ENCODE data around the gene ADCY4. TPM values are rescaled to one million over a fixed set of nuclear protein-coding genes. Genes with fewer than 3 reads are reported as not detected.

The ADCY4 gene
- total and polyA plus RNA-seq, 2 experiments from 2014 or later = 0.22 to 0.38 TPM

GRCh38 chr14:24379907-24380730, 45.2 kb upstream of the ADCY4 start:
- no peak overlapping the region for H3K4me2 ChIP-seq (ENCODE audit: unreplicated experiment)
- no peaks in the 10 kb centered on the region for H3K9me2 ChIP-seq (ENCODE audit: insufficient read depth)
- in situ Hi-C loops (cut with MboI) = no loop called here

GRCh38 chr14:24378981-24379906, 44.4 kb upstream of the ADCY4 start:
- TF ChIP-seq EZH2 (IDR thresholded peaks at IDR 0.05; ENCODE audit: insufficient read depth, poor library complexity, severe bottlenecking) = no peak
- TF ChIP-seq EZH2phosphoT487 (IDR thresholded peaks at IDR 0.05; ENCODE audit: insufficient read depth, low read depth) = no peak
- Histone ChIP-seq H3K9me3 (ENCODE audit: low read depth) (no peaks in the 10 kb centered on the region), H3F3A (ENCODE audit: insufficient read depth) (peaks cover 22% of the 10 kb centered on the region), H3K36me3 (ENCODE audit: low read depth) (peaks cover 13% of the 10 kb centered on the region; the same call in 1 of the 2 replicates), H3K4me2 (ENCODE audit: unreplicated experiment) (no peak overlapping the region), H3K9ac (no peak overlapping the region), H3K4me1 (ENCODE audit: insufficient read depth) (0 out of 2 replicates have a peak, but pooled peaks cover 3% of the 10 kb centered on the region), H3K27me3 (replicated peaks; ENCODE audit: insufficient read depth) (no peaks in the 10 kb centered on the region), H3K79me2 (ENCODE audit: insufficient read depth) (no peaks in the 10 kb centered on the region), H4K20me1 (ENCODE audit: insufficient read depth) (no peaks in the 10 kb centered on the region), H3K27ac (no peak overlapping the region), H2AFZ (no peak overlapping the region), H3K4me3 (no peak overlapping the region), H3K9me2 (ENCODE audit: insufficient read depth) (no peaks in the 10 kb centered on the region)
- in situ Hi-C loops (cut with MboI) = no loop called here
- no peak for DNase-seq
- 63 to 68% methylated on average over 7 of the region's 7 CpGs for WGBS, 2 experiments (ENCODE audit: low coverage in 1 of 2, low lambda C conversion rate in 2 of 2, missing lambda C conversion rate in 2 of 2)

More at GRCh38 chr14:24379907-24380730, 45.2 kb upstream of the ADCY4 start:
- Histone ChIP-seq H2AFZ (no peak overlapping the region), H3K4me3 (no peak overlapping the region), H4K20me1 (ENCODE audit: insufficient read depth) (no peaks in the 10 kb centered on the region), H3K4me1 (ENCODE audit: insufficient read depth) (0 out of 2 replicates have a peak, but pooled peaks cover 3% of the 10 kb centered on the region), H3K27me3 (replicated peaks; ENCODE audit: insufficient read depth) (no peaks in the 10 kb centered on the region), H3K9me3 (ENCODE audit: low read depth) (no peaks in the 10 kb centered on the region), H3K36me3 (ENCODE audit: low read depth) (peaks cover 8% of the 10 kb centered on the region; the same call in 1 of the 2 replicates), H3F3A (ENCODE audit: insufficient read depth) (peaks cover 22% of the 10 kb centered on the region), H3K27ac (no peak overlapping the region), H3K9ac (no peak overlapping the region), H3K79me2 (ENCODE audit: insufficient read depth) (no peaks in the 10 kb centered on the region)
- no peak for DNase-seq
- TF ChIP-seq EZH2 (IDR thresholded peaks at IDR 0.05; ENCODE audit: insufficient read depth, poor library complexity, severe bottlenecking) (no peak), EZH2phosphoT487 (IDR thresholded peaks at IDR 0.05; ENCODE audit: insufficient read depth, low read depth) (no peak)
- WGBS, 2 experiments (ENCODE audit: low coverage in 1 of 2, low lambda C conversion rate in 2 of 2, missing lambda C conversion rate in 2 of 2) = 64 to 68% methylated on average over 15 of the region's 15 CpGs

GRCh38 chr14:24378327-24378726, 43.5 kb upstream of the ADCY4 start:
- in situ Hi-C loops (cut with MboI) = no loop called here
- H3F3A ChIP-seq (ENCODE audit: insufficient read depth) = peaks cover 22% of the 10 kb centered on the region
- no peak overlapping the region for H2AFZ ChIP-seq
- peaks cover 15% of the 10 kb centered on the region; the same call in 1 of the 2 replicates for H3K36me3 ChIP-seq (ENCODE audit: low read depth)
- WGBS, 2 experiments (ENCODE audit: low coverage in 1 of 2, low lambda C conversion rate in 2 of 2, missing lambda C conversion rate in 2 of 2) = 43 to 56% methylated on average over 3 of the region's 3 CpGs
- H3K4me2 ChIP-seq (ENCODE audit: unreplicated experiment) = no peak overlapping the region
- TF ChIP-seq EZH2 (IDR thresholded peaks at IDR 0.05; ENCODE audit: insufficient read depth, poor library complexity, severe bottlenecking) (no peak), EZH2phosphoT487 (IDR thresholded peaks at IDR 0.05; ENCODE audit: insufficient read depth, low read depth) (no peak)
- 0 out of 2 replicates have a peak, but pooled peaks cover 3% of the 10 kb centered on the region for H3K4me1 ChIP-seq (ENCODE audit: insufficient read depth)
- no peak overlapping the region for H3K4me3 ChIP-seq
- H3K79me2 ChIP-seq (ENCODE audit: insufficient read depth) = no peaks in the 10 kb centered on the region
- no peaks in the 10 kb centered on the region for H3K27me3 ChIP-seq (replicated peaks; ENCODE audit: insufficient read depth)
- no peak overlapping the region for H3K9ac ChIP-seq
- no peaks in the 10 kb centered on the region for H3K9me2 ChIP-seq (ENCODE audit: insufficient read depth)
- no peak overlapping the region for H3K27ac ChIP-seq
- DNase-seq = no peak
- H3K9me3 ChIP-seq (ENCODE audit: low read depth) = no peaks in the 10 kb centered on the region
- no peaks in the 10 kb centered on the region for H4K20me1 ChIP-seq (ENCODE audit: insufficient read depth)

GRCh38 chr14:24377657-24378056, 42.8 kb upstream of the ADCY4 start:
- H2AFZ ChIP-seq = no peak overlapping the region
- no peaks in the 10 kb centered on the region for H4K20me1 ChIP-seq (ENCODE audit: insufficient read depth)
- no peaks in the 10 kb centered on the region for H3K79me2 ChIP-seq (ENCODE audit: insufficient read depth)
- in situ Hi-C loops (cut with MboI) = no loop called here
- 0 out of 2 replicates have a peak, but pooled peaks cover 3% of the 10 kb centered on the region for H3K4me1 ChIP-seq (ENCODE audit: insufficient read depth)
- no peak overlapping the region for H3K4me2 ChIP-seq (ENCODE audit: unreplicated experiment)
- no peaks in the 10 kb centered on the region for H3K27me3 ChIP-seq (replicated peaks; ENCODE audit: insufficient read depth)
- peaks cover 22% of the 10 kb centered on the region for H3F3A ChIP-seq (ENCODE audit: insufficient read depth)
- 55 to 73% methylated on average over 2 of the region's 2 CpGs for WGBS, 2 experiments (ENCODE audit: low coverage in 1 of 2, low lambda C conversion rate in 2 of 2, missing lambda C conversion rate in 2 of 2)
- no peaks in the 10 kb centered on the region for H3K9me3 ChIP-seq (ENCODE audit: low read depth)
- DNase-seq = no peak
- no peak overlapping the region for H3K4me3 ChIP-seq
- H3K36me3 ChIP-seq (ENCODE audit: low read depth) = peaks cover 22% of the 10 kb centered on the region; the same call in 1 of the 2 replicates
- no peak overlapping the region for H3K9ac ChIP-seq
- no peaks in the 10 kb centered on the region for H3K9me2 ChIP-seq (ENCODE audit: insufficient read depth)
- TF ChIP-seq EZH2 (IDR thresholded peaks at IDR 0.05; ENCODE audit: insufficient read depth, poor library complexity, severe bottlenecking) (no peak), EZH2phosphoT487 (IDR thresholded peaks at IDR 0.05; ENCODE audit: insufficient read depth, low read depth) (no peak)
- H3K27ac ChIP-seq = no peak overlapping the region

All from GM23248 (cell line).